Fibroblast of the aortic adventitia (primary cell): ENCODE data around the gene TOMM70. TPM values are rescaled to one million over a fixed set of nuclear protein-coding genes. Genes with fewer than 3 reads are reported as not detected.

ENCODE experiments used
- DNase-seq: peaks from one replicate; pipeline ENCODE4 v3.0.0-alpha.2; 2010; ENCODE audit warnings: low read depth
- H3K4me3 ChIP-seq: 2 replicates; pipeline ENCODE4 v1.5.1; 2011; ENCODE audit warnings: low read depth, mild to moderate bottlenecking, control low read depth, low read length, moderate library complexity
- total RNA-seq: library from RNA; depleted of rRNA; stranded (reverse); fragments of >200 nt; gene quantifications from 2 replicates; pipeline ENCODE4 v1.2.3, GENCODE V29; 2012; ENCODE audit warnings: low replicate concordance
- TF ChIP-seq, protein P1 (sequence below): IDR thresholded peaks from 2 replicates; pipeline ENCODE4 v1.5.1; 2011; ENCODE audit warnings: mild to moderate bottlenecking, low read length, control low read depth, inconsistent platforms; ENCODE audit not compliant: insufficient read depth

The TOMM70 gene
- total RNA-seq, 1 donor: 62.0 TPM

- TF ChIP-seq, protein P1, sequence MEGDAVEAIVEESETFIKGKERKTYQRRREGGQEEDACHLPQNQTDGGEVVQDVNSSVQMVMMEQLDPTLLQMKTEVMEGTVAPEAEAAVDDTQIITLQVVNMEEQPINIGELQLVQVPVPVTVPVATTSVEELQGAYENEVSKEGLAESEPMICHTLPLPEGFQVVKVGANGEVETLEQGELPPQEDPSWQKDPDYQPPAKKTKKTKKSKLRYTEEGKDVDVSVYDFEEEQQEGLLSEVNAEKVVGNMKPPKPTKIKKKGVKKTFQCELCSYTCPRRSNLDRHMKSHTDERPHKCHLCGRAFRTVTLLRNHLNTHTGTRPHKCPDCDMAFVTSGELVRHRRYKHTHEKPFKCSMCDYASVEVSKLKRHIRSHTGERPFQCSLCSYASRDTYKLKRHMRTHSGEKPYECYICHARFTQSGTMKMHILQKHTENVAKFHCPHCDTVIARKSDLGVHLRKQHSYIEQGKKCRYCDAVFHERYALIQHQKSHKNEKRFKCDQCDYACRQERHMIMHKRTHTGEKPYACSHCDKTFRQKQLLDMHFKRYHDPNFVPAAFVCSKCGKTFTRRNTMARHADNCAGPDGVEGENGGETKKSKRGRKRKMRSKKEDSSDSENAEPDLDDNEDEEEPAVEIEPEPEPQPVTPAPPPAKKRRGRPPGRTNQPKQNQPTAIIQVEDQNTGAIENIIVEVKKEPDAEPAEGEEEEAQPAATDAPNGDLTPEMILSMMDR: peak; percentile 82
- peak; percentile 82 for DNase-seq
- H3K4me3 ChIP-seq: no peak overlapping the region
These were observed 84.2 kb downstream of the TOMM70 start for GRCh38 chr3:100316641-100317069.

Other genes with a start within 250 kb of the TOMM70 start
- gene TBC1D23, start 140.1 kb downstream of the TOMM70 start, total RNA-seq: 76.4 and 157 TPM in 2 replicates
- gene NIT2, start 66.3 kb downstream of the TOMM70 start, total RNA-seq: 15.2 and 27.7 TPM in 2 replicates
- gene LNP1, start 450 bp upstream of the TOMM70 start, total RNA-seq: 3.0 and 11.0 TPM in 2 replicates
- gene TMEM45A, start 91.5 kb upstream of the TOMM70 start, total RNA-seq: 13.7 and 50.6 TPM in 2 replicates
- gene ADGRG7, start 208.5 kb upstream of the TOMM70 start, total RNA-seq: not detected in 2 replicates